WTC11 (cell line): ENCODE data around the gene KCNJ16.

Experiments
- ATF3 ChIP-seq: sonication (generic); formaldehyde crosslinking; conservative IDR thresholded peaks from 2 replicates; pipeline ENCODE4 v1.8.1; 2022; ENCODE audit warnings: mild to moderate bottlenecking, missing genetic modification reagents
- CREB1 ChIP-seq: sonication (generic); formaldehyde crosslinking; IDR thresholded peaks from 2 replicates; pipeline ENCODE4 v1.8.0; 2023; ENCODE audit warnings: mild to moderate bottlenecking, missing genetic modification reagents
- CTCF ChIP-seq: fragments of 200-600 bp; IDR thresholded peaks from 2 replicates; pipeline ENCODE4 v1.8.0; 2022; ENCODE audit warnings: antibody characterized with exemption
- E2F4 ChIP-seq: sonication (generic); formaldehyde crosslinking; IDR thresholded peaks from 2 replicates; pipeline ENCODE4 v1.8.1; 2022; ENCODE audit warnings: low read depth, mild to moderate bottlenecking, moderate library complexity, missing genetic modification reagents, borderline replicate concordance
- GTF2I ChIP-seq: fragments of 250-450 bp; sonication (Bioruptor Pico); conservative IDR thresholded peaks from 2 replicates; pipeline ENCODE4 v1.4.0; 2021; ENCODE audit warnings: mild to moderate bottlenecking
- MAX ChIP-seq: sonication (generic); formaldehyde crosslinking; IDR thresholded peaks from 2 replicates; pipeline ENCODE4 v1.8.0; 2022; ENCODE audit warnings: mild to moderate bottlenecking, missing genetic modification reagents
- MYBL2 ChIP-seq: sonication (generic); formaldehyde crosslinking; IDR thresholded peaks from 2 replicates; pipeline ENCODE4 v1.8.1; 2023; ENCODE audit warnings: mild to moderate bottlenecking, moderate library complexity, missing genetic modification reagents
- SP1 ChIP-seq: sonication (generic); formaldehyde crosslinking; conservative IDR thresholded peaks from 2 replicates; pipeline ENCODE4 v1.8.1; 2022; ENCODE audit warnings: missing genetic modification reagents
- TP53 ChIP-seq: sonication (generic); formaldehyde crosslinking; IDR thresholded peaks from 2 replicates; pipeline ENCODE4 v1.8.1; 2023; ENCODE audit warnings: mild to moderate bottlenecking, missing genetic modification reagents
- ZNF263 ChIP-seq: sonication (generic); formaldehyde crosslinking; IDR thresholded peaks from 2 replicates; pipeline ENCODE4 v1.8.1; 2022; ENCODE audit warnings: low read depth, mild to moderate bottlenecking, moderate library complexity, missing genetic modification reagents

GRCh38 chr17:70110443-70110880 is 35.4 kb downstream of the KCNJ16 start:
- TF ChIP-seq MAX (CRISPR knock-in tag) (no peak), CTCF (no peak), ATF3 (CRISPR knock-in tag) (no peak), SP1 (CRISPR knock-in tag) (no peak), TP53 (no peak), MYBL2 (CRISPR knock-in tag) (no peak), GTF2I (CRISPR knock-in tag) (no peak), E2F4 (CRISPR knock-in tag) (no peak), CREB1 (CRISPR knock-in tag) (no peak), ZNF263 (no peak)
